Lung microvascular endothelial cell (primary cell): ENCODE data around the gene LRFN5. TPM values are rescaled to one million over a fixed set of nuclear protein-coding genes. Genes with fewer than 3 reads are reported as not detected.
A peak's percentile ranks its signal among the peaks of the same experiment; 100 is the strongest.
"Not testable (repeated sequence)": the region's sequence is repeated elsewhere in the genome, so short reads cannot be mapped to it uniquely, and the experiment has no call there.

Source experiments
- DNase-seq, 2 donors: peaks; one replicate each; pipeline versions ENCODE4 v3.0.0 to v3.0.0-alpha.2; 2010; ENCODE audit warnings: low read depth in 2 of 2
- total RNA-seq: library from RNA; depleted of rRNA; stranded (reverse); fragments of >200 nt; gene quantifications from 2 replicates; pipeline ENCODE4 v1.2.1, GENCODE V29; 2014

LRFN5 gene
- total RNA-seq, 1 donor from 2014 or later: not detected

- no peak for DNase-seq
Observed at GRCh38 chr14:41636492-41637392, 30.1 kb downstream of the LRFN5 start.

GRCh38 chr14:41641690-41642089, 35.0 kb downstream of the LRFN5 start:
- no peak for DNase-seq

GRCh38 chr14:41642367-41642766, 35.7 kb downstream of the LRFN5 start:
- DNase-seq: no peak

- DNase-seq: no peak
Observed at GRCh38 chr14:41642789-41643188, 36.1 kb downstream of the LRFN5 start.

GRCh38 chr14:41644606-41645005, 37.9 kb downstream of the LRFN5 start:
- no peak for DNase-seq

GRCh38 chr14:41650802-41651201, 44.1 kb downstream of the LRFN5 start:
- no peak for DNase-seq

- DNase-seq: no peak
Observed at GRCh38 chr14:41654196-41654595, 47.5 kb downstream of the LRFN5 start.

GRCh38 chr14:41662780-41663472, 56.2 kb downstream of the LRFN5 start:
- DNase-seq: no peak

GRCh38 chr14:41663473-41663850, 56.8 kb downstream of the LRFN5 start:
- DNase-seq: no peak

- DNase-seq: no peak
Observed at GRCh38 chr14:41666301-41666700, 59.6 kb downstream of the LRFN5 start.

- no peak for DNase-seq
Observed at GRCh38 chr14:41668356-41668755, 61.7 kb downstream of the LRFN5 start.

GRCh38 chr14:41673601-41674000, 66.9 kb downstream of the LRFN5 start:
- not testable (repeated sequence) for DNase-seq

GRCh38 chr14:41674511-41674971, 67.9 kb downstream of the LRFN5 start:
- not testable (repeated sequence) for DNase-seq

GRCh38 chr14:41699486-41699885, 92.8 kb downstream of the LRFN5 start:
- no peak for DNase-seq

GRCh38 chr14:41718477-41719166, 111.9 kb downstream of the LRFN5 start:
- no peak for DNase-seq

- no peak for DNase-seq
Observed at GRCh38 chr14:41739203-41739602, 132.5 kb downstream of the LRFN5 start.

GRCh38 chr14:41743140-41743539, 136.5 kb downstream of the LRFN5 start:
- DNase-seq: no peak

GRCh38 chr14:41749429-41749828, 142.8 kb downstream of the LRFN5 start:
- DNase-seq: peak in 1 of 2 donors; percentile 0

- DNase-seq: not testable (repeated sequence)
Observed at GRCh38 chr14:41750575-41750974, 143.9 kb downstream of the LRFN5 start.

- no peak for DNase-seq
Observed at GRCh38 chr14:41758011-41758665, 151.5 kb downstream of the LRFN5 start.

GRCh38 chr14:41761204-41761603, 154.5 kb downstream of the LRFN5 start:
- DNase-seq: no peak
